Mucosa of descending colon (tissue), 3 donors: ENCODE measurements around the gene RANBP6. TPM values are rescaled to one million over a fixed set of nuclear protein-coding genes. Genes with fewer than 3 reads are reported as not detected.

Source experiments
- microRNA-seq: library from miRNA; unstranded; fragments of <30 nt; microRNA quantifications from one replicate; pipeline ENCODE4, GENCODE V29; 2019
- total RNA-seq, 3 donors: library from RNA; stranded (reverse); fragmentation: NEBNext Ultra II Directional in 2 of 3; extraction: Animal tissue kit (Norgen Biotek cat#: 25700) in 2 of 3; gene quantifications; one replicate each; pipeline versions ENCODE4 v1.2.1 to v1.2.4, GENCODE V29; 2021 to 2023
- donor health status: DM: no; HTN: no; CAD: no; lungs with moderate emphysema.
- donor health status: DM: no; HTN: no; CAD: no.
- donor health status: DM: no; HTN: yes; CAD: no.

The RANBP6 gene
- total RNA-seq, 3 donors from 2014 or later = 7.9 to 13.1 (median 9.8) TPM

Small RNA genes within 50 kb of the gene (microRNA-seq; reads per million reads assigned to microRNA genes)
- gene MIR4665 = 0.93 reads per million

Other genes starting within 250 kb of the RANBP6 start
- gene ERMP1, start 182.5 kb downstream of the RANBP6 start, total RNA-seq = 10 to 100 TPM; 29.5 to 60.6 (median 34.1) TPM
- gene MLANA, start 124.7 kb downstream of the RANBP6 start, total RNA-seq = not detected
- 10 to 100 TPM in 2 of 3 donors, 1 to 10 TPM in 1; 7.3 to 25.1 (median 16.2) TPM for gene IL33, start 200.2 kb upstream of the RANBP6 start, total RNA-seq